ENCODE measurements around the gene PKHD1. TPM values are rescaled to one million over a fixed set of nuclear protein-coding genes. Genes with fewer than 3 reads are reported as not detected.

PKHD1 gene
- total RNA-seq, 1 experiment from 2014 or later: 0.40 TPM

GRCh38 chr6:52009466-52010140, 77.8 kb downstream of the PKHD1 start:
- no peaks in the 10 kb centered on the region for H3K9me2 ChIP-seq (replicated peaks; ENCODE audit: low read length)
- DNase-seq (no peak), ATAC-seq (no peak)
- no peak overlapping the region for H3K9ac ChIP-seq (ENCODE audit: low read length)
- no peak overlapping the region for H3K4me3 ChIP-seq (ENCODE audit: low read length)
- H3K9me3 ChIP-seq (ENCODE audit: low read length): no peaks in the 10 kb centered on the region
- H3K4me1 ChIP-seq (ENCODE audit: insufficient read depth, low read length): peaks cover 10% of the 10 kb centered on the region; the same call in 1 of the 2 replicates
- H3K79me2 ChIP-seq (ENCODE audit: low read length): no peaks in the 10 kb centered on the region
- no peak for TF ChIP-seq CTCF (conservative IDR thresholded peaks at IDR 0.05; ENCODE audit: low read depth, low read length)
- TF ChIP-seq EZH2 (IDR thresholded peaks at IDR 0.05; ENCODE audit: low read length, unreplicated experiment): no peak
- TF ChIP-seq EZH2phosphoT487 (IDR thresholded peaks at IDR 0.05; ENCODE audit: borderline replicate concordance, low read length): no peak
- ChIA-PET CTCF (no interaction called here), POLR2A (ENCODE audit: unreplicated experiment) (no interaction called here)
- H3K36me3 ChIP-seq (ENCODE audit: low read depth, low read length): no peaks in the 10 kb centered on the region
- BruUV-seq (replicated peaks): no TSS peak
- H4K20me1 ChIP-seq (ENCODE audit: low read length): no peaks in the 10 kb centered on the region
- intact Hi-C loops (cut with micrococcal nuclease): no loop called here
- H3F3A ChIP-seq (ENCODE audit: low read length, unreplicated experiment): no peaks in the 10 kb centered on the region
- no peak overlapping the region for H3K4me2 ChIP-seq (ENCODE audit: low read length)
- no peak overlapping the region for H3K27ac ChIP-seq (ENCODE audit: low read length)
- no peaks in the 10 kb centered on the region for H3K27me3 ChIP-seq (ENCODE audit: low read length)
- H2AFZ ChIP-seq (ENCODE audit: low read length): no peak overlapping the region

GRCh38 chr6:52000064-52000463, 87.3 kb downstream of the PKHD1 start:
- CTCF ChIA-PET: no interaction called here
- intact Hi-C loops (cut with micrococcal nuclease): no loop called here
- POLR2A ChIA-PET (ENCODE audit: unreplicated experiment): no interaction called here

More at GRCh38 chr6:52000064-52000463, 87.3 kb downstream of the PKHD1 start:
- Histone ChIP-seq H3K9me3 (ENCODE audit: low read length) (no peaks in the 10 kb centered on the region), H4K20me1 (ENCODE audit: low read length) (no peaks in the 10 kb centered on the region), H3K36me3 (ENCODE audit: low read depth, low read length) (no peaks in the 10 kb centered on the region), H3K4me3 (ENCODE audit: low read length) (no peak overlapping the region), H3K9me2 (replicated peaks; ENCODE audit: low read length) (no peaks in the 10 kb centered on the region), H3K79me2 (ENCODE audit: low read length) (no peaks in the 10 kb centered on the region), H3F3A (ENCODE audit: low read length, unreplicated experiment) (no peaks in the 10 kb centered on the region), H3K27me3 (ENCODE audit: low read length) (no peaks in the 10 kb centered on the region), H3K4me1 (ENCODE audit: insufficient read depth, low read length) (peaks cover 13% of the 10 kb centered on the region), H2AFZ (ENCODE audit: low read length) (no peak overlapping the region), H3K4me2 (ENCODE audit: low read length) (peak overlapping the region; percentile 29; the same call in 1 of the 2 replicates), H3K9ac (ENCODE audit: low read length) (no peak overlapping the region), H3K27ac (ENCODE audit: low read length) (peak overlapping the region; percentile 10; the same call in 1 of the 2 replicates)
- BruUV-seq (replicated peaks): no TSS peak
- no peak; the same call in 1 of the 2 replicates for ATAC-seq
- DNase-seq: peak; percentile 56
- no peak for TF ChIP-seq CTCF (conservative IDR thresholded peaks at IDR 0.05; ENCODE audit: low read depth, low read length)
- no peak for TF ChIP-seq EZH2phosphoT487 (IDR thresholded peaks at IDR 0.05; ENCODE audit: borderline replicate concordance, low read length)
- no peak for TF ChIP-seq EZH2 (IDR thresholded peaks at IDR 0.05; ENCODE audit: low read length, unreplicated experiment)
